Right lobe of liver (tissue), 6 donors: ENCODE results near the gene PSMG3. TPM values are rescaled to one million over a fixed set of nuclear protein-coding genes. Genes with fewer than 3 reads are reported as not detected.

Source experiments
- ATAC-seq, 4 donors: fragments of 200-7000 bp; cut with Tn5 transposase; one replicate each; pipeline ENCODE4 v1.9.1; 2020; ENCODE audit warnings: mild to moderate bottlenecking in 4 of 4, moderate library complexity in 4 of 4
- DNase-seq, 3 donors: peaks; one replicate each; pipeline ENCODE4 v3.0.0-alpha.2; 2020
- H3K27ac ChIP-seq, 3 donors: fragments of 200-600 bp; one replicate each; pipeline ENCODE4 v1.8.0; 2022
- H3K27me3 ChIP-seq, 2 donors: fragments of 200-600 bp; one replicate each; pipeline ENCODE4 v1.8.0; 2022
- H3K36me3 ChIP-seq, 4 donors: fragments of 200-600 bp; sonication (generic) in 1 of 4; one replicate each; pipeline versions ENCODE4 v1.5.1 to v1.8.0; 2017 to 2022; ENCODE audit warnings: control low read depth in 1 of 4
- H3K4me1 ChIP-seq, 4 donors: fragments of 200-600 bp; sonication (generic) in 1 of 4; one replicate each; pipeline versions ENCODE4 v1.5.1 to v1.8.0; 2017 to 2022; ENCODE audit warnings: control low read depth in 1 of 4
- H3K4me3 ChIP-seq, 3 donors: fragments of 200-600 bp; one replicate each; pipeline ENCODE4 v1.8.0; 2022
- H3K9me3 ChIP-seq, 4 donors: fragments of 200-600 bp; sonication (generic) in 1 of 4; one replicate each; pipeline versions ENCODE4 v1.5.1 to v1.8.0; 2017 to 2022; ENCODE audit warnings: control low read depth in 1 of 4
- POLR2A ChIP-seq: fragments of 450-650 bp; IDR thresholded peaks from one replicate; pipeline ENCODE4 v1.6.1; 2017; ENCODE audit warnings: antibody characterized with exemption, mild to moderate bottlenecking
- WGBS: methylation state at CpG from one replicate; pipeline ENCODE4 v1.1.6; 2018; ENCODE audit warnings: low coverage, low lambda C conversion rate; ENCODE audit not compliant: insufficient coverage; ENCODE audit errors: missing lambda C conversion rate; 5-methylcytosine and 5-hydroxymethylcytosine counted together
- intact Hi-C, 2 donors: fragments of 100-400 bp; cut with DNase I; formaldehyde crosslinking; loops; one replicate each; pipeline versions ENCODE4 v1.11.2 to v1.14.1; 2022
- total RNA-seq, 6 experiments: library from RNA; depleted of rRNA in 2 of 6; stranded (reverse); fragments of >200 nt in 2 of 6; fragmentation: NEBNext Ultra II Directional in 3 of 6; extraction: Animal tissue kit (Norgen Biotek cat#: 25700) in 3 of 6; gene quantifications; one replicate each; pipeline versions ENCODE4 v1.1.0 to v1.2.4, GENCODE V29; 2016 to 2023
- TF ChIP-seq, protein P1 (sequence below), 4 donors: fragments of 200-600 bp in 3 of 4; fragments of 450-650 bp in 1 of 4; IDR thresholded peaks; one replicate each; pipeline versions ENCODE4 v1.5.1 to v1.8.0; 2016 to 2022; ENCODE audit warnings: antibody characterized with exemption in 4 of 4, mild to moderate bottlenecking in 2 of 4
- donor health status: DM: no; HTN: yes; CAD: no.
- donor health status: DM: no; HTN: no; CAD: no.
- donor health status: DM: no; HTN: no; CAD: no.
- donor health status: DM: no; HTN: yes; CAD: no.
- donor health status: DM: no; HTN: yes; CAD: no.

Gene PSMG3
- total RNA-seq, 6 experiments from 2014 or later: 7.6 to 28.1 (median 9.2) TPM

GRCh38 chr7:1593091-1593866 lies 23.4 kb upstream of the PSMG3 start:
- no peak for TF ChIP-seq POLR2A
- TF ChIP-seq, protein P1, sequence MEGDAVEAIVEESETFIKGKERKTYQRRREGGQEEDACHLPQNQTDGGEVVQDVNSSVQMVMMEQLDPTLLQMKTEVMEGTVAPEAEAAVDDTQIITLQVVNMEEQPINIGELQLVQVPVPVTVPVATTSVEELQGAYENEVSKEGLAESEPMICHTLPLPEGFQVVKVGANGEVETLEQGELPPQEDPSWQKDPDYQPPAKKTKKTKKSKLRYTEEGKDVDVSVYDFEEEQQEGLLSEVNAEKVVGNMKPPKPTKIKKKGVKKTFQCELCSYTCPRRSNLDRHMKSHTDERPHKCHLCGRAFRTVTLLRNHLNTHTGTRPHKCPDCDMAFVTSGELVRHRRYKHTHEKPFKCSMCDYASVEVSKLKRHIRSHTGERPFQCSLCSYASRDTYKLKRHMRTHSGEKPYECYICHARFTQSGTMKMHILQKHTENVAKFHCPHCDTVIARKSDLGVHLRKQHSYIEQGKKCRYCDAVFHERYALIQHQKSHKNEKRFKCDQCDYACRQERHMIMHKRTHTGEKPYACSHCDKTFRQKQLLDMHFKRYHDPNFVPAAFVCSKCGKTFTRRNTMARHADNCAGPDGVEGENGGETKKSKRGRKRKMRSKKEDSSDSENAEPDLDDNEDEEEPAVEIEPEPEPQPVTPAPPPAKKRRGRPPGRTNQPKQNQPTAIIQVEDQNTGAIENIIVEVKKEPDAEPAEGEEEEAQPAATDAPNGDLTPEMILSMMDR (IDR thresholded peaks at IDR 0.05): no peak
- Histone ChIP-seq H3K9me3 (peaks cover 0 to 3% (median 0%) of the 10 kb centered on the region in 4 donors), H3K4me1 (no peaks in the 10 kb centered on the region), H3K4me3 (no peak overlapping the region), H3K36me3 (no peaks in the 10 kb centered on the region), H3K27me3 (no peaks in the 10 kb centered on the region), H3K27ac (no peak overlapping the region)
- ATAC-seq (peak; percentile 11 to 46 (median 30)), DNase-seq (no peak)
- intact Hi-C loops: no loop called here
- 63% methylated on average over 3 of the region's 19 CpGs for WGBS

DNA sequence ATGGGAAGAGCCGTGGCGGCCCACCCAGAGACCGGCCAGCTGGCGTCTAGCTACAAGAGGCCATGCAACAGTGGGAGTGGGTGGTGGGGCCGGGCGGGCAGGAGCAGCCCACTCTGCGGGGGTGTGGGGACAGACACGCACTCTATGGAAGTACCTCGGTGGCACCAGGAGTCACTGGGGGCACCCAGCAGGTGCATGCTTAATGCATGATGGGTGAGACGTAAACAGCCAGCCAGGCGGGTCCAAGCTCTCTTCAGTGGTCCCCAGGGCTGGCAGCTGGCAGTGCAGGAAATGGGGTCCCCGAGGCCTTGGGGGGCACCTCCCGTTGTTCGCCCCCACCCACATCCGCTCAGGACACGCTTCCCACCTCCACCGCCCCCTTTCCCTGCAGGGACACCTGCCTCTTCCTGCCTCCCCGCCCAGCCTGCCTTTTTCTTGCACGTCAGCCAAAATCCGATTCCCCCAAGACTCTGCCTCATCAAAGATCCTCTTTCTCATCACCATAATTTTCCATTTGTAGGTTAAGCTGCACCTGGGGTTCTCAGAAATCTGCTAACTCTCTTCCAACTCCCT lies 22.6 kb upstream of the PSMG3 start:
- intact Hi-C loops: no loop called here
- TF ChIP-seq, protein P1 (IDR thresholded peaks at IDR 0.05): no peak
- TF ChIP-seq POLR2A: no peak
- Histone ChIP-seq H3K9me3 (peaks cover 0 to 3% (median 0%) of the 10 kb centered on the region in 4 donors), H3K4me3 (no peak overlapping the region), H3K27ac (no peak overlapping the region), H3K27me3 (no peaks in the 10 kb centered on the region), H3K36me3 (no peaks in the 10 kb centered on the region), H3K4me1 (no peaks in the 10 kb centered on the region)
- ATAC-seq: no peak
- 48% methylated on average over 9 of the region's 20 CpGs for WGBS
- no peak for DNase-seq

DNA sequence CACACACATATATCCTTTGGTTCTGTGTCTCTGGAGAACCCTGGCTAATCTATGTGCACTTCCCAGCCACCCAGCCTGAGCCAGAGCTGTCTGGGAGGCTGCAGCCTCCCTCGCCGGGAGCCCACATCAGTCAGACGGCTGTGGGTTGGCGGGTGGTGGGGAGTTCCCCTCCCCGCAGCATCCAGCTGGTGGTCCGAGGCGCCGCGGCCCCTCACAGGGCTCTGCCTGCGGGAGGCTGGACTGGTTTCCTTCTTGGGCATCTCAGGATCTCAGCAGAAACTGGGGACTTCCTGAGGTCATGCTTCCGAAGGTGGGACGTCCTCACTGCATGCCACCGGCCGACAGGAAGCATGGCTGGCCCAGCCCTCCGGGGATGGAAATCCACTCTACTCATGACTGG lies 22.0 kb upstream of the PSMG3 start:
- Histone ChIP-seq H3K27me3 (no peaks in the 10 kb centered on the region), H3K27ac (no peak overlapping the region), H3K9me3 (peaks cover 0 to 3% (median 0%) of the 10 kb centered on the region in 4 donors), H3K4me1 (no peaks in the 10 kb centered on the region), H3K36me3 (no peaks in the 10 kb centered on the region), H3K4me3 (no peak overlapping the region)
- ATAC-seq (no peak), DNase-seq (no peak)
- intact Hi-C loops: no loop called here
- TF ChIP-seq POLR2A: no peak
- TF ChIP-seq, protein P1 (IDR thresholded peaks at IDR 0.05): no peak
- 0% methylated on average over 5 of the region's 15 CpGs for WGBS

DNA sequence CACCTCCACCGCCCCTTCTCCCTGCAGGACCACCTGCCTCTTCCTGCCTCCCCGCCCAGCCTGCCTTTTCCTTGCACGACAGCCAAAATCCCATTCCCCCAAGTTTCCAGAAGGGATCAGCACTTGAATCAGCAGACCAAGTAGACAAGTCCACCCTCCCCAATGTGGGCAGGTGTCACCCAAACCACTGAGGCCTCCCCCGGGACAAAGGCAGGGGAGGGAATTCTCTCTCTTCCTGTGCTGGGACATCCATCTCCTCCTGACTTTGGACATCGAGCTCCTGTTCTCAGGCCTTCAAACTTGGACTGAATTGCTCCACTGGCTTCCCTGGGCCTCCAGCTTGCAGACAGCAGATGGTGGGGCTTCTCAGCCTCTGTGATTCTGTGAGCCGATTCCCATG lies 21.6 kb upstream of the PSMG3 start:
- 74% methylated on average over 3 of the region's 6 CpGs for WGBS
- intact Hi-C loops: no loop called here
- Histone ChIP-seq H3K4me3 (no peak overlapping the region), H3K36me3 (no peaks in the 10 kb centered on the region), H3K4me1 (no peaks in the 10 kb centered on the region), H3K27me3 (no peaks in the 10 kb centered on the region), H3K9me3 (peaks cover 0 to 3% (median 0%) of the 10 kb centered on the region in 4 donors), H3K27ac (no peak overlapping the region)
- no peak for TF ChIP-seq POLR2A
- ATAC-seq: no peak
- no peak for DNase-seq

- 66% methylated on average over 6 of the region's 9 CpGs for WGBS
- no peak for DNase-seq
- H3K27me3 ChIP-seq: no peaks in the 10 kb centered on the region
- H3K4me3 ChIP-seq: no peak overlapping the region
- no peaks in the 10 kb centered on the region for H3K4me1 ChIP-seq
- H3K36me3 ChIP-seq: no peaks in the 10 kb centered on the region
- intact Hi-C loops: no loop called here
- ATAC-seq: no peak
- peaks cover 0 to 3% (median 0%) of the 10 kb centered on the region in 4 donors for H3K9me3 ChIP-seq
- no peak overlapping the region for H3K27ac ChIP-seq
- TF ChIP-seq POLR2A: no peak
- TF ChIP-seq, protein P1 (IDR thresholded peaks at IDR 0.05): no peak
Measured at GRCh38 chr7:1590887-1591286, 21.1 kb upstream of the PSMG3 start.
